ENCODE data around the gene PTPN22. TPM values are rescaled to one million over a fixed set of nuclear protein-coding genes. Genes with fewer than 3 reads are reported as not detected.

PTPN22 gene
- total RNA-seq, 4 donors from 2014 or later: 4.0 to 28.1 (median 11.2) TPM

- no peaks in the 10 kb centered on the region for H3K27me3 ChIP-seq
- H3K4me1 ChIP-seq: peaks cover 0 to 20% (median 9%) of the 10 kb centered on the region in 4 donors
- H3K27ac ChIP-seq: peak overlapping the region in 1 of 4 donors; percentile 12
- WGBS, 2 donors (ENCODE audit: low coverage in 1 of 2): 78 to 80% methylated on average over 2 of the region's 2 CpGs
- no peak for DNase-seq
- in situ Hi-C loops (cut with MboI; ENCODE audit: low pct_ligation_motif_present in 1 of 4, low pct_unique_long_range_greater_than_20kb in 1 of 4, low sequenced_read_pairs in 3 of 4) (no loop called here), intact Hi-C loops (cut with DNase I; ENCODE audit: low total_unique reads) (no loop called here)
- TF ChIP-seq POLR2A (IDR thresholded peaks at IDR 0.05) (no peak), EP300 (IDR thresholded peaks at IDR 0.05; ENCODE audit: low read depth) (no peak), POLR2AphosphoS5 (IDR thresholded peaks at IDR 0.05) (no peak), CTCF (IDR thresholded peaks at IDR 0.05) (no peak)
- H3K9me3 ChIP-seq: no peaks in the 10 kb centered on the region
- peaks cover 0 to 29% (median 5%) of the 10 kb centered on the region in 4 donors for H3K36me3 ChIP-seq
- no peak overlapping the region for H3K4me3 ChIP-seq
These were observed 105.9 kb downstream of the PTPN22 start for GRCh38 chr1:113765306-113766230.

Other genes starting within 250 kb of the PTPN22 start
- 10 to 100 TPM in 2 of 4 donors, 1 to 10 TPM in 2; 1.5 to 17.8 (median 6.9) TPM for gene PHTF1, start 112.2 kb downstream of the PTPN22 start, total RNA-seq
- 10 to 100 TPM; 26.6 to 42.7 (median 31.8) TPM for gene RSBN1, start 59.2 kb downstream of the PTPN22 start, total RNA-seq
- gene BCL2L15, start 15.9 kb upstream of the PTPN22 start, total RNA-seq: 100 to 1,000 TPM in 1 of 4 donors, 10 to 100 TPM in 3; 51.3 to 584 (median 89.3) TPM
- gene AP4B1, start 33.1 kb upstream of the PTPN22 start, total RNA-seq: 10 to 100 TPM in 2 of 4 donors, 1 to 10 TPM in 2; 7.2 to 37.2 (median 16.5) TPM
- 1 to 10 TPM in 3 of 4 donors, not detected in 1; 2.4 to 6.2 (median 2.9) TPM for gene DCLRE1B, start 33.6 kb upstream of the PTPN22 start, total RNA-seq
- 10 to 100 TPM; 48.3 to 63.9 (median 53.1) TPM for gene HIPK1, start 57.6 kb upstream of the PTPN22 start, total RNA-seq
- 10 to 100 TPM; 15.7 to 29.2 (median 24.3) TPM for gene OLFML3, start 107.8 kb upstream of the PTPN22 start, total RNA-seq